ENCODE measurements around the gene DOK5.

The DOK5 gene

DNA sequence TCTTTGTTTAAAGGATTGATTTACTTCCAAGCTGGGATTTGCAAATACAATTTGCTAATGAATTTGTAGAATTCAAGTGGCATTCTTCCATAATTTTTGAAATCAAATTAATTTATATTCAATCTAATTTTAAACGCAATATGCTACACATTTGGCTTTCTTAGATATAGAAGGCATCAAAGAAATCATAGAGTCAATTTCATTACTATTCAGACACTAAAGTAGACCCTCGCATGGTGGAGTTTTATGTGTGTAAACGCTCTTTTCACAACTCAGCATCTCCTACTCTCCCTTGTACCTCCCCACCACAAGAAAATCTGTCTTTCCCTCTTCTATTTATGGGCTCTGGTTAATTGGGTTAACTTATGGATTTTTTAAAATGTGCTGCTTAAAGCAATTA, 144.3 kb downstream of the DOK5 start:
- FAIRE-seq = no peak

DNA sequence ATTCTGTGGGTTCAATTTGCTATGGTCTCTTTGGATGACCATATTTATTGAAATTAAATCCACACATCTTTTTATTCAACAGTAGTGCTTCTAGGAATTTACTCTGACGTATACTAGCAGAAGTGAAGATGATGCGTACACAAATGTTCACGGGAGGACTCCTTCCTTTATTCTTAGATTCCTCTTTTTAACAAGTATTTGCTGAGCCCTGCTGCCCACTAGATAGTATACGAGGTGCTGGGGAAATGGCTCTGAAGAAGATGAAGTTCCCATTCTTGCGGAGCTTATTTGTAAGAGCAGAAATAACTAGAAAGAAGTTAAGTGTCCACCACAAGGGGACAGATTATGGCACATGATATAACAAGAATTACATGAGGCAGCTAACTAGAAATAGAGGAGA, 145.2 kb downstream of the DOK5 start:
- no peak for FAIRE-seq

DNA sequence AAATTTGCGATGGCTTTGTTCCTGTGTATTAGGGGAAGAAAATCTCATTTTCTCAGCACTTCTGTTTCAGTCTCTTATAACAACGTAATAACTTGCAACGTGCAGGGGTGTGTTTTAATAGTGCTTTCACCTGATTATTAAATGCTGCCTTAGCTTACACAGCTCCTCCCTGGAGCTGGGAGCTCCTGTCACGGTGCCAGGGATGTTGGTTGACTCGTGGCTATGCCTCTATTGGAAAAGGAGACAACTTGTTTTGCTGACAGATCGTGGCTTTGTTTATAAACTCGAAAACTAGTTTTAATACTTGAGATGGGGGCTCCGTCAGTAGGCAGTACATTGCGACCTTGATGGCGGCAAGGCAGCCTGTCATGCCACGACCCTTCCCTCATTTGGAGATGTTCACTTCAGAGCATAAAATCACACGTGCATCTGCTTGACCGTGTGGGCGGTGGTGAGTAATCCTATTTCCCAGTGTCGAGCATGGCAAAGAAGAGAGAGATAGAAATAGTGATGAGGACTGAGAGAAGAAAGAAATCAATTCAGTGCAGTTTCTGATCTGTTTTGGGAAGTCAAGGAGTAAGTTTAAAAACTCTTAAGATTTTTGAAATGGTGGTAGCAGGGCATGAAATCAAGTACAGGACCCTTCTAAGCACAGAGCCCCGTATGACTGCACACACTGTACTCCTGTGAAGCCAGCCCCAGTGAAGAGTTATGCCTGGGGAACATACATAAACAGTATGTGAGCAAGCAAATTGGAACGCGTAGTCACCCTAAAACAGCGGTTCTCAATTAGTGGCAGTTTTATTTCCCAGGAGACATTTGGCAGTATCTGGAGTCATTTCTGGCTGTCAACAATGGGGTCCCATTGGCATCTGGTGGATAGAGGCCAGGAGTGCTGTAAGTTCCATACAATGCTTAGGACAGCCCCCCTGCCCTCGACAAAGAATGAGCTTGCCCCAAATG, 147.2 kb downstream of the DOK5 start:
- FAIRE-seq = no peak

DNA sequence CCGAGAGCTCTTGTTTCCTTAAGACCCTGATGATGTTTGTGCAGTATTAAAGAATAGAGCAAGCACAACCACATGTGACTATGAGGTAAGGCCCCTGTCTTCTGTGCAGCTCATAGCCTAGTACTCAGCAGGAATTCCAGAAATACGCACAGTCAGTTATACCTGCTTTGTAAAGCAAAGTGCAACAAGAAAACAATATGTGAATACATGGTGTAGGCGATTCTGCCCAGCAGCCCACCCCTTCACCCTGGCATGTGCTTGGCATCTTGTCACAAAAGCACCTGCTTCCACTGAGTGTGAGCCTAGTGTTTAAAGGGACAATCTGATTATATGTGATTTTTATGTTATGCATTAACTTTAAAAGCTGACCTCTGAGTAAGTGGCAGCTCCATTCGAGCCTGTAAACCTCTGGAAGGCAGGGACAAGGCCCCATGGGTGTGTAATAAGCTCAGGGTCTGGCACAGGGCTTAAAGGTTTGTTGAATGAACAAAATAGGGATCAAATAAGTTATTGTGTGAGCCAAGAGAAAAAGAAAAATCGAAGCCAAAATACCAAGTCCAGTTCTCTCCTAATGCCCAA, 148.7 kb downstream of the DOK5 start:
- FAIRE-seq = no peak

DNA sequence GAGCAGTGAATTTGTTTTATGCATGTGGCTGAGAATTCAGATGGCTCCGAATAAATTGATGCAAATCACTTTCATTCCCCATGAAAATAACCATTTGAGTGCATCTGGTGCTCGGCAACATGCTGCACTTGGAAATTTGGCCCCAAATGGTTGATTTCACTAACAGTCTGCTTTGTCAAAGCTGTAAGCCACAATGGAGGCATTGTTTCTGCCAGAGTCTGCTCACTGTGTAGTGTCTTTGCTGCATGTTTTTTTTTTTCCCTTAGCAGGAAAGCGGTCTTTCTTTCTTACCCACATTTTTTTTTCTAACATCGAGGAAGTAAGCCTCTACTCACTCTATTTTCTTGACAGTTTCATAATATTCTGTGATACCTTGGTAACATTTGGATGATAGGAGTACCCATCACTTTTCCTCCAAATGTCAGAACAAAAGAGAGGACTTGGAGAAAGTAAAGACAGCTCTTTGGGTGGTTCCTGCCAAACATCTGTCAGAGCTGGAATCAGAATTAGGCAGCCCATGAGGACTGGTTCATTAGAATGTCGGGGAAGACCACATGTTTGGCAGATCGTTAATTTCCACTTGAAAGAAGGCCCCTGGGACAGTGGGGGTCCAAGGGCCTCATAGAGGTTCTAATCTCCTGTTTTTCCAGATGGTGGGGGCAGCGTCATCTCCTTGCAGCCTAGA, 149.5 kb downstream of the DOK5 start:
- no peak for FAIRE-seq

DNA sequence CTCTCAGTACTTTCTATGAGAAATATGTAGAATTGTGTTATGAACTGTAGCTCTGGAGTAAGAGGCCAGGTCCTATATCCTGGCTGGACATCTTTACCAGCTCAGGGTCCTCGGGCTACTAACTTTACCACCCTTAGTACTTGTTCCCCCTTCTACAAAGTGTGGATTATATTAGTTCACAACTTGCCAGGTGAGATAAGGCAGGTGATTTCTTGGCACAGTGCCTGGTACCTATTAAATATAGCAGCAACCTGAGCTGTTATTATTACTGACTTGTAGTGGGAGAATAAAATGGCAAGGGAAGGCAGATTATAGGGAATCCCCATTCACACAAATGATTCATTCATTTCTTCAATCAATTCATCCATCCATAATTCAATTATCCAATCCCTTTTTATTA, 150.1 kb downstream of the DOK5 start:
- no peak for FAIRE-seq

DNA sequence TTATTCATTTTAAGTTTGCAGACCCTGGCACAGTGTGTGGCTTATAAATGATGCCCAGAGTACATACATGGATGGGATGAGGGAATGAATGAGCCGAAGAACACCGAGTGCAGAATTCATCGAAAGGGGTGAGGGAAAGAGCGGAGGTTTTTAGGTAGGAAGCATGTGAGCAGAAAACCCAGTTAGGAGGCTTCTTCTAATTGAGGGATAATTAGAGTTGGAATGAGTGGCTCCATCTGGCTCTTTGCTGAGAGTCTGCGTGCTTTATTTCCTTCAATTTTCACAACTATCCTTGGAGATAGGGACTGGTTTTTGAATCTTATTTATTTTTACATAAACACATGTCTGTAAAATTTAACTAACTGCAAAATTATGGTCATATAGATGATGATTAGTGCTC, 150.7 kb downstream of the DOK5 start:
- FAIRE-seq = no peak

DNA sequence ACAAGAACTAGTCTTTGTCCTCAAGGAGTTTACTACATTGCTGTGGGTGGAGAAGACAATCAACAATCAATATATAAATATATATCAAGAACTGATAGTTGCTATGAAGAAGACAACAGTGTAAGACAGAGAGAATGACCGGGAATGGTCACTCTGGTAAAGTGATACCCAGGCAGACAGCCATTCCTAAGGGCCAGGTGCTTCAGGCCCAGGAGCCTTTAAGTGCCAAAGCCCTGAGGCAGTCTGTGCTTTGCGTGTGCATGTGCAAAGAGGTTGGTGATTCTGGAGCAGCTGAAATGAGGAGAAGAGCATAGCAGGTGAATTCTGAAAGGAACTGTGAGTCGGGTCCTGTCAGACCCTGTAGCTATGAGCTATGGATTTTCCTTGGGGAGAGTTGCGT, 154.2 kb downstream of the DOK5 start:
- FAIRE-seq = no peak

DNA sequence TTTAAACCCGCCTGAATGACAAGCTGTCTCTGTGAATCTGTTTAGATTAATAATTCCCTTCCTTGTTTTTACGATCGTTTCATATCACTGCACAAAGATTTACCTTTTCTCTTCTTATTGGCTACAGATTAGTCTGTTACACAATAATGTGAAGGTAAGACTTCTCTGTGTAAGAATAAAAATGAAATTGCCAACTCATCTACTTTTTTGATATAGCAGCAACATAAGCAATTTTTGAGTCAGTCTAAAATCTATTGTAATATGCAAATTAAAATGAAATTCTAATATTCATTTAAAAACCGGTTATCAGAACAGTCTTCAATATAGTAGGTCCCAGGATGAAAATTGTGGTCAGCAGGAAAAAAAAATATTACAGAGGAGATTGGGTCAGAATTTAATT, 155.2 kb downstream of the DOK5 start:
- no peak for FAIRE-seq

DNA sequence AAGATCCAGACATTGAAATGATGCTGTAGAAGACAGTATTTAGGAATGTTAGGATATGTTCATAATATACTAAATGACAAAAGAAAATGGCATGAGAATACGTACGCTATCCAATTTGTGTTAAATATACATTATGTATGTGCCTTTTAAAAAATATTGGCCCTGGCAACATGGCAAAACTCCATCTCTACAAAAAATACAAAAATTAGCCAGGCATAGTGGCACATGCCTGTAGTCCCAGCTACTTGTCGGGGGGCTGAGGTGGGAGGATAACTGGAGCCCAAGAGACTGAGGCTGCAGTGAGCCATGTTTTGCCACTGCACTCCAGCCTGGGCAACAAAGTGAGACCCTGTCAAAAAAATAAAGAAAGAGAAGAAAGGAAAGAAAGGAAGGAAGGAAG, 155.7 kb downstream of the DOK5 start:
- FAIRE-seq = no peak

DNA sequence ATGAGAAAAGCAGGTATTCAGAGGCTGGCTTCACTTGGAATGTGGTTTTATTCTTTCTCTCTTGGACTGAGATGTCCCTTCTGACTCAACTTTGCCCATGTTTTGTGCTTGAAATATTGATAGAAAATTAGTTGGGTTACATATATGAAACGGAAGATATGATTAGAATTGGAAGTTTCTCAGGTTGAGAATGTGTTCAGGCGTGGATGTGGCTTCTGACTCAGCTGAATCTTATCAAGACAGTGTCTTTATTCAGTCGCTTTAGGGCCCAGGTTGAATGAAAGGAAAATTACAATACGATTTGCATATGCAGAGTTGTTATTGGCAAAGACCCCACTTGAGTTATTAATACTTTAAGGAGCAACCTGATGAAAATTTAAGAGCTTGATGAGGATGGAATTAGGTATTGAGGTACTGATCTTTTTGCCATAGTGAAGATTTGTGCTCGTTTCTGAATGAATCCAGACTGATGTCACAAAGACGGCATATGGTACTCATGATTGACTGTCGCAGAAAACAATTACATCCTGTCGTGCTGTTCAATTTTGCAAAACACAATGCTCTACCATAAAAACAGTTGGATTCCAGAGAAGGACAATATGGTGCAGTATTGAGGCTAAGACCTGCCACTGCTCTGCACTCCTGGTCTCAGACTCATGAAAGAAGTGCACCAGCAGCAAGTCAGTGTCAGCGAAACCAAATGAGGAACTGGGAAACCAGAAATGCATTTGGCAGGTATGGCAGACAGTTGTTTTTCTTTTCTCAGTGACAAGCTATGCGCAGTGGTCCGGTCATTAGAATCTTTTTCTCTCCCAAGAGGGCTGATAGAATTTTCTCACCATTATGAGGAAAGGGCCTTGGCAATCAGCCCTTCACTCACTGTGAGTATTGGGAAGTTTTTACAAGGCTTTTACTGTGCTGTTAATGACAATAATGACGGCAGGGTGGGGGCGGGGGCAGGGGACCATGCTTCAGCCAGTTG, 158.3 kb downstream of the DOK5 start:
- no peak for FAIRE-seq

DNA sequence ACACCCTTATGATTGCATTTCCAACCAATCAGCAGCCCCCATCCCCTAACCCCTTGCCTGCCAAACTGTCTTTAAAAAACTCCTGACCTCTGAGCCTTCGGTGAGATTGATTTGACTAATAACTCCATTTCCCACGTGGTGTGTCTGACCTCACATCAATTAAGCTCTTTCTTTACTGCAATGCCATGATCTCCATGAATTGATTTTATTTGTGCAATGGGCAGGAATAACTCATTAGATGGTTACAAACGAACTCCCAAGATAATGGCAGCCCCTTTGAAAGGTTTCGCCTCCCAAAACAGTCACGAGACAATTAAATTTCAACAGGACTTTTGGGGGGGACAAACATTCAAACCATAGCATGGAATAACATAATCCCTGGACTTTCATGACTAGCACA, 161.2 kb downstream of the DOK5 start:
- no peak for FAIRE-seq

DNA sequence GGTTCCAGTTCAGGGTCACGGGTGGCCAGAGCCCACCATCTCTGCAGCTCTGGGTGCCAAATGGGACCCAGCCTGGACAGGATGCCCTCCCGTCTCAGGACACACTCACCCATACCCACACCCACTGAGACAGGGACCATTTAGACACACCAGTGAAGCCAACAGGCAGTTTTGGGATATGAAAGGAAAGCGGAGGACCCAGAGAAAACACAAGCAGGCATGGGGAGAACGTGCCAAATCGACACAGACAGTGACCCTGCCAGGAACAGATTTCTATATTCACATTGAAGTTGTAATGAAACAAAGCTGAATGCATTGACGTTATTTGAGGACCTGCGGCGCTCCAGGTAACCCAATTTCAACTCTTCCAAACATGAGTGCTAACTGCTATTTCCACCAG, 164.5 kb downstream of the DOK5 start:
- FAIRE-seq = no peak

DNA sequence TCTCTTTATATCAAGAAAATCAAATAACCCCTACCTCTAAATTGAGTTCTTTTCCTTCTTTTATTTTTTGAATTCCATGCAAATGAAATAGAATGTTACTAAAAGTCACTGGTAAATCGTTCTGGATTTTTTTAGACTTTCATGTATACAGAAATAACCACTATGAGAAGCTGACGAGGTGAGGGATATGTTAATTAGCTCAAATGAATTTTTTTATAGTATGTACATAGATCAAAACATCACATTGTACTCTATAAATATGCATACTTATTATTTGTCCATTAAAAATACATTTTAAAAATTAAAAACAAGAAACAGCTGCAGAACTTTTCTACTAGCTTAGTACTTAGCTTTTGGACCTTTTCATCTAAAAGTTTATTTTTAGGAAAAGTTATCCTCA, 165.4 kb downstream of the DOK5 start:
- FAIRE-seq = no peak

DNA sequence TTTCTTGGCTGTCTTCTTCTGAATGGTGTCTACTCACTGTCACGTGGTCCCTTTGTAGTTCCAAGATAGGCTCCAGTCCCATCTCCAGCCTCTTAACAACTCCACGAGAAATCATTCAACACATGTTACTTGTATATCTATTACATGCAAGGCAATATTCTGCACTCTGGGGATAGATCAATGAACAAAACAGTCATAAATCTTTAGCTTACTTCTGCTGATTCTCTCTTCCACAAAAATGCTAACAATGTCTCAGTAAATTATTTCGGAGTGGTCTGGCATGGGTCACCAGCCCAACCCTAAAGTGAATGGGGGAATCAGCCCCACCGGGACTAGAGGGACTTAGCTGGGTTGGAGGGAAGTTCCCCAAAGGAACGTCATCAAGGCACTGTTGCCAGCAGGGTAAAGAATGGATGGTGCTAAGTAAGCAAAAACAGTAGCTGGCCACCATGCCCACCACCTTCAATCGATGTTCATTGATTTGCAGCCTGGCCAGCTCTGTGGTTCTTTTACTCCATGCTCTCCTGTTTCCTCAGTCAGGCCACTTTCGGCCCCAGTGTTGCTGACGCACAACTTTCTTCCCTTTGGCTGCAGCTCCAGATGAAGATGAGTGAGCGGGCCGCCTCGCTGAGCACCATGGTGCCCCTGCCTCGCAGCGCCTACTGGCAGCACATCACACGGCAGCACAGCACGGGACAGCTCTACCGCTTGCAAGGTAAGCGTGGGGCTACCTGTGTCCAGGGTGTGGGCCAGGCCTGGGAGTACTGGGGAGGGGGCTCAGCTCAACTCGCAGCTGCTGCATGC, 167.7 kb downstream of the DOK5 start:
- no peak for FAIRE-seq

DNA sequence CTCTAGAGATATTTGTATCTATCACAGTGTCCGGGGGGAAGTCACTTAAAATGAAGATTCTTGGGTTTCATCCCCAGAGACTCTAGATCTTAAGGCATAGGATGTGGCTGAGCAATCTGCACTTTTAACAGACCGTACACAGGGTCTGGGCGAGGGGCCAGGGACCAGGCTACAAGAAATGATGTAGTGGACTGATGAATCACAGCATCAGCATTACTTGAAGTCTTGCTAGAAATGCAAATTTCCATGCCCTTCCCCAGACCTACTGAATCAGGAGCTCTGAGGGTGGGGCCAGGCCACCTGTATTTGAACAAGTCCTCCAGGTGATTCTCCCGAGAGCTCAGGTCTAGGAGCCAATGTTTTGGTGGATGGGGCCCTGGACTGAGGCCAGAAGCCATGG, 168.4 kb downstream of the DOK5 start:
- no peak for FAIRE-seq

DNA sequence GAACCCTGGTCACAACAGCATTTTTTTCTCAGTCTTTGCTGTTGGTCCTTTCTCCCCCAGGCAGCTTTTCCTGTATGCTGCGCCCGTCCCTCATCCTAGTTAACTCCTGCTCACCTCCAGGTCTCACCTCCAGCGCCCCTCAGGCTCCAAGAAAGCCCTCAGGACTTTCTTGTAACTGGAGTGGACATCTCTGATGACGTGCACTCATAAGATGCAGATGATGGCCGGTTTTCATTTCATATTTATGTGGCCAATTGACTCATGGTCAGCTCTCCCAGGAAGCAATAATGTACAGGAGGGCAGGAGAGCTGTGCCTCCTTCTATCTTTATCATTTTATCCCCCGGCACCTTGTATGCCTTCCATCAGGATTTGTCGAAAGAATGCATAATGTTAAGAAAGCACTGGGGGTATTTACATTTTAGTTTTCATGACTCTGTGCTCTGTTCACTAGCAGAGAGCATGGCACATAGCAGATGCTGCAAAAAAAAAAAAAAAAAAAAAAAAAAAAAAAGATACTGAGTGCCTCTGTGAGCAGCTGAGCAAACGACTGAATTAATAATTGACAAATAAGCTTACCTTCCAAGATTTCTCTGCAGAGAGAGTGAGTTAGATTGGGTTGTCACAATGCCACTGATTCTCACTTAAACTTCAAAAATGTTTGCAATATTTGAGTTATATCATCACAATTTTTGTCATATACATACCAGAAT, 170.2 kb downstream of the DOK5 start:
- no peak for FAIRE-seq

DNA sequence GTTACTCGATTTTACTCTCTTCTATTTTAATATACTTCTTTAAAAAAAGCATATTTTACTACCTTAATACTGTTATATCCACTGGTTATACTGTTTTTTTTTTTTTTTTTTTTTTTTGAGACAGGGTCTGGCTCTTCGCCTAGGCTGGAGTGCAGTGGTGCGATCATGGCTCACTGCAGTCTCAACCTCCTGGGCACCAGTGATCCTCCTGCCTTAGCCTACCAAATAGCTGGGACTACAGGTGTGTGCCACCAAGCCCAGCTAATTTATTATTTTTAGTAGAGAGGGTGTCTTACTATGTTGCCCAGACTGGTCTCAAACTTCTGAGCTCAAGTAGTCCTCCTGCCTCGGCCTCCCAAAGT, 170.7 kb downstream of the DOK5 start:
- no peak for FAIRE-seq

DNA sequence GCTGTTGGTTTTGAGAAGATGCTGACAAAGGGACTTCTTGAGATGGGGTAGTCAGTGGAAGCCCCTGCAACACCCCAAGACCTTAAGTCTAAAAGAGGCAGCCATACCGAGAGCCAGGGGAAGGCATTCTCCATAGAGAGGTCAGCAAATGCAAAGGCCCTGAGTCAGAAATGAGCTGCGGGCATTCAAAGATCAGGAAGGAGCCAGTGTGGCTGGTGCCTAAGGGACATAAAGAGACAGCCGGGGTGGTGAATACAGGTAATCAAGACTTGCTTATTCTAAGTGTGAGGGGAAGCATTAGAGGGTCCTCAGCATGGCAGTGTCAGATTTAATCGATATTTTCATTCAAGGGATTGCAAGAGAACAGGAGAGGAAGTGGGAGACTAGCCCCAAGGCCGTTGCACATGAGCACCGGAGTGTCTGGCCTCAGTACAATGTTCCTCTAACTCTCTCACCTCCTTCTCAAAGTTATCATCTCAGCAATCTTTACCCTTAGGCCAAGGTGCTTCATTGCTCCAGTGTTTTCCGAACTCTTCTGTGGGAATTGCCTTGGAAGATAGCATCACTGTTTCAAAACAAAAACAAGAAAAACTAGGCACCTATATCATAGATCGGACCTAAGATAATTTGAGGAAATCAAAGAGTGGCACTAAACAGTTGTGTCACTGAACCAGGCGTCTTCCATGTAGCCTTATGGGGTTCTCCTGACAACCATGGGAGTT, 173.2 kb downstream of the DOK5 start:
- FAIRE-seq = no peak

DNA sequence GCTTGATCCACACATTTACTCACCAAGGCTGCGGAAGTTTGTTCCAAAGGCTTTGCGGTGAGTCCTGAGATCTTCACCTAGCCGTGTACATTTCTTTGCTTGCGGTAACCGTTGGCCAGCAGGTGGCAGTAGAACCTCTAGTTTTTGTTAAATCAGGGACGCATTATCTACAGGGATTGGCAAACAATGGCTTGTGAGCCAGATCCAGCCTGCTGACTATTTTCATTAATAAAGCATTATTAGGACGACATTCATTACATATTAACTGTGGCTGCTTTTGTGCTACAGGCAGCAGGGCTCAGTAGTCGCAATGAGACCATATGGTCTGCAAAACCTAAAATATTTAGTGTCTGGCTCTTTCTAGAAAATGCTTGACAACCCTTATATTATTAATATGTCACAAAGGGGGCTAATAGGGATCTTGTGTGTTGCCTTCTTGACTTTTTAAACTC, 174.1 kb downstream of the DOK5 start:
- FAIRE-seq = peak; percentile 62

All from G401.6 (cell line).